Spleen (tissue), 11 donors: ENCODE data around the gene SPATA19. TPM values are rescaled to one million over a fixed set of nuclear protein-coding genes. Genes with fewer than 3 reads are reported as not detected.

Experiments
- DNase-seq: peaks from one replicate; pipeline ENCODE4 v3.0.0-alpha.2; 2020
- H3K27ac ChIP-seq, 8 donors: fragments of 200-600 bp; sonication (generic) in 7 of 8; 1 replicate in 4 of 8; 2 replicates in 4 of 8; pipeline versions ENCODE4 v1.5.0 to v1.8.0; 2016 to 2021; ENCODE audit warnings: inconsistent platforms in 4 of 8, mild to moderate bottlenecking in 4 of 8, moderate library complexity in 1 of 8
- H3K27me3 ChIP-seq, 7 donors: fragments of 200-600 bp; sonication (generic) in 6 of 7; replicated peaks in 1 of 7; 1 replicate in 4 of 7; 2 replicates in 3 of 7; pipeline versions ENCODE4 v1.5.0 to v1.8.0; 2016 to 2021; ENCODE audit warnings: inconsistent platforms in 3 of 7, mild to moderate bottlenecking in 1 of 7
- H3K36me3 ChIP-seq, 6 donors: fragments of 200-600 bp; sonication (generic) in 5 of 6; 1 replicate in 4 of 6; 2 replicates in 2 of 6; pipeline versions ENCODE4 v1.5.0 to v1.8.0; 2016 to 2021; ENCODE audit warnings: inconsistent platforms in 2 of 6
- H3K4me1 ChIP-seq, 6 donors: fragments of 200-600 bp; sonication (generic) in 5 of 6; 1 replicate in 3 of 6; 2 replicates in 3 of 6; pipeline versions ENCODE4 v1.5.0 to v1.8.0; 2016 to 2021; ENCODE audit warnings: inconsistent platforms in 3 of 6
- H3K4me3 ChIP-seq, 8 donors: fragments of 200-600 bp; sonication (generic) in 7 of 8; 1 replicate in 4 of 8; 2 replicates in 4 of 8; pipeline versions ENCODE4 v1.5.0 to v1.8.0; 2016 to 2021; ENCODE audit warnings: inconsistent platforms in 4 of 8, mild to moderate bottlenecking in 4 of 8, moderate library complexity in 2 of 8
- H3K9me3 ChIP-seq, 8 donors: fragments of 200-600 bp; sonication (generic) in 7 of 8; 1 replicate in 4 of 8; 2 replicates in 4 of 8; pipeline versions ENCODE4 v1.5.0 to v1.8.0; 2016 to 2021; ENCODE audit warnings: inconsistent platforms in 4 of 8
- CTCF ChIP-seq, 11 experiments: fragments of 200-600 bp in 7 of 11; fragments of 450-650 bp in 4 of 11; sonication (generic) in 4 of 11; IDR thresholded peaks in 8 of 11; conservative IDR thresholded peaks in 3 of 11; 1 replicate in 7 of 11; 2 replicates in 4 of 11; pipeline versions ENCODE4 v1.4.0 to v1.8.0; 2016 to 2021; ENCODE audit warnings: antibody characterized with exemption in 11 of 11, inconsistent platforms in 4 of 11, mild to moderate bottlenecking in 1 of 11
- POLR2A ChIP-seq, 3 donors: fragments of 450-650 bp; IDR thresholded peaks; one replicate each; pipeline ENCODE4 v1.5.1; 2017; ENCODE audit warnings: antibody characterized with exemption in 3 of 3, mild to moderate bottlenecking in 1 of 3
- POLR2AphosphoS5 ChIP-seq, 3 donors: sonication (generic); formaldehyde crosslinking; IDR thresholded peaks; one replicate each; pipeline ENCODE4 v1.5.1; 2017; ENCODE audit warnings: antibody characterized with exemption in 3 of 3
- WGBS, 5 donors: extraction: QIAGEN DNeasy Blood & Tissue Kit in 3 of 5; methylation state at CpG; one replicate each; pipeline versions ENCODE4 v1.1.5 to v1.1.7; 2013 to 2018; 5-methylcytosine and 5-hydroxymethylcytosine counted together
- intact Hi-C: fragments of 100-400 bp; cut with DNase I; formaldehyde crosslinking; loops from one replicate; pipeline ENCODE4 v1.15.0; 2023; ENCODE audit warnings: low total_unique reads
- polyA plus RNA-seq, 3 donors: library from polyadenylated mRNA; stranded (reverse); fragments of 200-250 nt; gene quantifications; one replicate each; pipeline ENCODE4 v1.2.1, GENCODE V29; 2013
- total RNA-seq, 7 donors: library from RNA; depleted of rRNA in 3 of 7; stranded (reverse); fragments of >200 nt in 3 of 7; fragmentation: NEBNext Ultra II Directional in 4 of 7; extraction: Animal tissue kit (Norgen Biotek cat#: 25700) in 4 of 7; gene quantifications; one replicate each; pipeline versions ENCODE4 v1.1.0 to v1.2.1, GENCODE V29; 2016 to 2021
- donor health status: healthy with polysubstance abuse.
- donor health status: DM: no; HTN: no; CAD: no; lungs with moderate emphysema.
- donor health status: DM: no; HTN: no; CAD: no.
- donor health status: Bipolar disorder and iron deficiency.
- donor health status: healthy.
- donor health status: DM: no; HTN: no; CAD: no.
- donor health status: DM: yes; HTN: yes; CAD: no.

The SPATA19 gene
- total and polyA plus RNA-seq, 10 donors, result 0.15 TPM; not detected in 9

GRCh38 chr11:133832991-133833897, 12.1 kb downstream of the SPATA19 start:
- Histone ChIP-seq H3K36me3 (no peaks in the 10 kb centered on the region), H3K9me3 (peaks cover 0 to 11% (median 6%) of the 10 kb centered on the region in 8 donors), H3K4me3 (no peak overlapping the region), H3K27me3 (peaks cover 0 to 21% (median 4%) of the 10 kb centered on the region in 7 donors), H3K27ac (no peak overlapping the region), H3K4me1 (no peaks in the 10 kb centered on the region)
- WGBS, 5 donors, result 68 to 95% (median 90%) methylated on average over 46 to 80 of the region's 86 CpGs
- DNase-seq, result peak; percentile 72
- TF ChIP-seq CTCF (IDR thresholded peaks at IDR 0.05 in 8 of 11, conservative IDR thresholded peaks at IDR 0.05 in 3 of 11) (no peak), POLR2A (IDR thresholded peaks at IDR 0.05) (no peak), POLR2AphosphoS5 (IDR thresholded peaks at IDR 0.05) (no peak)
- intact Hi-C loops, result loop anchor here (10.0 kb wide), 2 partner anchors 668 to 698 kb away; no protein-coding TSS in a partner anchor

GRCh38 chr11:133832096-133832990, 13.0 kb downstream of the SPATA19 start:
- H3K36me3 ChIP-seq, result no peaks in the 10 kb centered on the region
- TF ChIP-seq POLR2A (IDR thresholded peaks at IDR 0.05) (no peak), POLR2AphosphoS5 (IDR thresholded peaks at IDR 0.05) (no peak), CTCF (IDR thresholded peaks at IDR 0.05 in 8 of 11, conservative IDR thresholded peaks at IDR 0.05 in 3 of 11) (no peak)
- WGBS, 5 donors, result 56 to 91% (median 86%) methylated on average over 33 to 53 of the region's 53 CpGs
- no peak for DNase-seq
- H3K27me3 ChIP-seq, result peaks cover 0 to 25% (median 0%) of the 10 kb centered on the region in 7 donors
- H3K9me3 ChIP-seq, result peaks cover 0 to 4% (median under 1%) of the 10 kb centered on the region in 8 donors
- no peaks in the 10 kb centered on the region for H3K4me1 ChIP-seq
- H3K27ac ChIP-seq, result no peak overlapping the region
- no peak overlapping the region for H3K4me3 ChIP-seq
- intact Hi-C loops, result loop anchor here (10.0 kb wide), 2 partner anchors 668 to 698 kb away; no protein-coding TSS in a partner anchor

DNA sequence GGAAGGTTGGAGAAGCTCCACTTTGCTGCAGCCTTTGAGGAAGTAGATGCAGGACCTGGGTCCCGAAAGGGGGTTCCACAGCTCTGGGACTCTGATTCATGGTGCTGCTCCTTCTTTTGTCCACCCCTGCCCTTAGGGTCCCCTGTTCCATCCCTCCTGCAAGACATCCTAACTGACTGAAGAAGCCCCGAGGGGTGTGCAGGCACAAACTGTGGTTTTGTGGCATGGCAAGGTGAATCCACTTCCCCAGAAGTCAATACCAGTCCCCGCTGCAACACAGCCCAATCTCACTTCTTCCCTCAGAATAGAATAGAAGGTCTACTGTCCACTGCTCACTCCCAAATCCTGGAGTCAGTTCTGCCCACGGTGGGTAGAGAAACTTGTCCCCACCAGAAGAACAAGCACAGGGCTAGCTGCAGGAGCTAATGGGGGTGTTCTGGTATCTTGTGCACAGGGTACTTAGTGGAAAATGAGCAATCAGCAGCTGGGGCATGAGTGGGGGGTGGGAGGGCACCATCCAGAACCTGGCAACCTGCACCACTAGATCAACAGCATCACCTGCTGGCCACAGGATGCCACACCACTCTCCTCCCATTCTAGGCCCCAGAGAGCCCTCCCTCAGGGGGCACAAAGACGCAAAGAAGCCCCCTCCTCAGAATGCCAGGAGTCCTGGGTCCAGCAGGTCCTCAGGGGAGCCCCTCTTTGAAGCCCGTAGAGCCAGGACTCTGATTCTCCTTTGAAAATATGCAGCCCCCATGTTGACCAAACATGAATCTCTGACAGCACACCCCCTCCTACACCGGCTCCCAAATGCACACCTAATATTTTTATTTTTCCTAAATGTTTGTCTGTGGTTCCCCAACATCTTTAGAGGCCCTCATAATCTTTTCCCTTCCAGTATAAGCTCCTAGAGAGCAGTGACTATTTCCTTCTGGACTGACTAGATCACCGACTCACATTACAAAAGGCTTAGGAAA, 14.1 kb downstream of the SPATA19 start:
- no peak for DNase-seq
- Histone ChIP-seq H3K36me3 (no peaks in the 10 kb centered on the region), H3K4me1 (no peaks in the 10 kb centered on the region), H3K9me3 (no peaks in the 10 kb centered on the region), H3K27ac (no peak overlapping the region), H3K27me3 (peaks cover 0 to 26% (median 0%) of the 10 kb centered on the region in 7 donors), H3K4me3 (no peak overlapping the region)
- peak in 5 of 11 experiments; percentile 8 to 45 (median 32) for TF ChIP-seq CTCF (IDR thresholded peaks at IDR 0.05 in 8 of 11, conservative IDR thresholded peaks at IDR 0.05 in 3 of 11)
- no peak for TF ChIP-seq POLR2AphosphoS5 (IDR thresholded peaks at IDR 0.05)
- WGBS, 5 donors, result 71 to 76% (median 75%) methylated on average over 8 of the region's 8 CpGs
- intact Hi-C loops, result loop anchor here (10.0 kb wide), 2 partner anchors 666 to 696 kb away; no protein-coding TSS in a partner anchor
